Breast epithelium (tissue), 3 donors: ENCODE data around the gene FCRL2. TPM values are rescaled to one million over a fixed set of nuclear protein-coding genes. Genes with fewer than 3 reads are reported as not detected.

Experiments used
- total RNA-seq, 3 donors: library from RNA; depleted of rRNA; stranded (reverse); fragments of >200 nt; gene quantifications; one replicate each; pipeline ENCODE4 v1.1.0, GENCODE V29; 2016

The FCRL2 gene
- total RNA-seq, 3 donors from 2014 or later: under 0.01 to 0.66 (median 0.59) TPM

Other genes starting within 250 kb of the FCRL2 start
- gene FCRL5, start 224.6 kb downstream of the FCRL2 start, total RNA-seq: 1 to 10 TPM in 2 of 3 donors, not detected in 1; 1.6 to 5.2 TPM
- gene FCRL4, start 179.0 kb downstream of the FCRL2 start, total RNA-seq: under 1 TPM in 1 of 3 donors, not detected in 2; under 0.01 TPM
- under 1 TPM in 2 of 3 donors, not detected in 1; 0.15 to 0.16 TPM for gene FCRL3, start 76.4 kb downstream of the FCRL2 start, total RNA-seq
- under 1 TPM in 1 of 3 donors, not detected in 2; 0.32 TPM for gene FCRL1, start 43.0 kb upstream of the FCRL2 start, total RNA-seq
- gene CD5L, start 64.7 kb upstream of the FCRL2 start, total RNA-seq: not detected
- gene KIRREL1, start 216.5 kb upstream of the FCRL2 start, total RNA-seq: 10 to 100 TPM; 26.1 to 55.5 (median 34.1) TPM